Measurements from ENCODE around the gene FABP3.
A peak's percentile ranks its signal among the peaks of the same experiment; 100 is the strongest.
"Not testable (repeated sequence)": the region's sequence is repeated elsewhere in the genome, so short reads cannot be mapped to it uniquely, and the experiment has no call there.

The FABP3 gene

DNA sequence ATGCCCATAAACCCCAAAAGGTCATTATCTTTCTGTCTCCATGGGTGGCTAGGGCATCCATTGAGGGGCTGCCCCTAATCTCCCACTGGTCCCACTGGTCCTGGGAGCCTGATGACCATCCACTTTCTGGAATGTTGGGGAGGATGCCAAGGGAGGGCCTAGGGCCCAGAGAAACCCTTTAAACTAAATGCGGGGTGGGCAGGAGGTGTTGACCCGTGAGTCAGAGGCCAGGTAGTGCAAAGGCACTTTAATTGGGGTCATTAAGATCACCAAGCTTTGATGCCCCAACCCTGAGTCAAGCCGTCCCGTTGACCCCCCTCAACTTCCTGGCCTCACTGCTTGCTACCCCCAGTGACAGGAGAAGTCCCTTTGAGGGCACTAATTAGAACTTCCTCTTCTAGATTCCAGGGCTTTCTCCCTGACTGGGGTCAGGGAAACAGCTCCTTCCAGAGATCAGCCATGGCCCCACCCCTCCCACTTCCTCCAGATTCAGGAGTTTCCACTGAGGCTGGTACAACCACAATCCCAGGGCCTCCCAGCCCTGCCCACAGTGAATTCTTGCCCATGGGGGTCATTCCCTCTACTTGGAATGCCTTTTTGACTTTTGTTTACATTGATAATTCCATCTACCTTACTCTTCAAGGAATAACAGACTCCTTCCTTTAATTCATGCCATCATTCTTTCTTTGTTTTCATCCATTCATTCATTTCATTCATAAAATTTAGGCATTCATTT lies 24.7 kb upstream of the FABP3 start:
- DNase-seq: no peak

DNA sequence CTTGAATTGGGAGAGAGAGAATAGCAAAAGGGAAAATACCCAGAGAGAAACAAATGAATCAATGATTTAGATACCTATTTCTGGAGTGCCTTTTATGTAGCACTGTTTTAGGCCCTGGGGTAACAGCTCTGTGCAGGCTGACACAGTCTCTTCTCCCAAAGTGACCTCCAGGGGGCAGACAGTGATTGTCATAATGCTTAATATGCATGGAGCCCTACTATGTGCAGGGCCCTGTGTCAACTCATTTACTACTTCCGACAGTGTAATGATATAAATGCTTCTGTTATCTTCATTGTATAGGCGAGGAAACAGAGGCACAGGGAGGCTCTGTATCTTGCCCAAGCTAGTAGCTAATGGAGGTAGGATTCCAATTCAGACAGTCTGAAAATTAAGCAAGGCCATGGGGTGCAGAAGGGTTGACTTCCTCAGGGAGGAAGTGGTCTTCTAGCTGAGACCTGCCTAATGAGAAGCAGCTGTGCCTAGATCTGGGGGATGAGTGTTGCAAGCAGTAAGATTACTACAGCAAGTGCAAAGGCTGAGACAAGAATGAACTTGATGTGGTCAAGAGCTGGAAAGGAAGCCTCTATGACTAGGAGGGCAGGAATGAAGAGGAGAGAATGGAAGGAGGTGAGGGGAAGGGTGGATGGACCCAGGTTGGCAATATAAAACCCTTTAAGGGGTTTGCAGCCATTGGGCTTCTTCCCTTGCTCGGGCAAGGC lies 23.9 kb upstream of the FABP3 start:
- no peak for DNase-seq

DNA sequence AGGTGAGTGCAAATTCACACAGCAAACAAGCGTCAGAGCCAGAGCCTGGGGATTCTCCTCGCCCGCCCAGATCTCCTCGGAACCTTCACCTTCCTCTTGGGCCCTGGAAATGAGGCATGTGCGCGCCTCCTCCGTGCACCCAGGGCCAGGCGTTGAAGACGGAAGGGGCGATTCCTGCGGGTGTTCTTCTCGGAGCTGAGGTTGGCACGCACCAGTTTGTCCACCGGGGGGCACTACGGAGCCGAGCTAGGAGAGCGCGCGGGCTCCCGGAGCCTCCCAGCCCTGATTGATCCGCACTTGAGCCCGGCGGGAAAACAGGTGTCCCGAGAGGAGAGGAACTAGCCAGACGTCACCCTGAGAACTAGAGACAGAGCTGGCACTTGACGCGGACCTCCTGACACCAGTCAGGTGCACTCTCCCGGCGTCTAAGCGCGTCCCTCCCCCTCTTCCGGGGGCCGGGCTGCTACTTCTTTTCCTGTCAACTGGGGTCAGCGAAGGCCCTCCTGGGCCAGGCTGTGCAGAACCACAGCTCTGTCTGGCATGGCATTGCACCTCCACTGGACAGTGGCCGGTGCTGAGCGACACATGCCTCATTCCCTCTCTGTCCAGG lies 21.8 kb upstream of the FABP3 start:
- peak; percentile 39 for DNase-seq

DNA sequence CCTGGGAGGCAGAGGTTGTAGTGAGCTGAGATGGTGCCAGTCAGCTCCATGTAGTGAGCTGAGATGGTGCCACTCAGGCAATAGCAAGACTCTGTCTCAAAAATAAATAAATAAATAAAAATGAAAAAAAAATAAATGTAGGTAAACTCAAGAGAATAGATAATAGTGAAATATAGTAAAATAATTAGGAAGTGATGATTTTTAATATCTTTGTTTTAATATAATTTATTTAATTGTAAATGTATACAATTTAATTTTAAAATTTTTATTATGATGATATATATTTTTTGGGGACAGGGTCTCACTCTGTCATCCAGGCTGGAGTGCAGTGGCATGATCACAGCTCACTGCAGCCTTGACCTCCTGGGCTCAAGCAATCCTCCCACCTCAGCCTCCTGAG lies 20.6 kb upstream of the FABP3 start:
- DNase-seq: no peak

DNA sequence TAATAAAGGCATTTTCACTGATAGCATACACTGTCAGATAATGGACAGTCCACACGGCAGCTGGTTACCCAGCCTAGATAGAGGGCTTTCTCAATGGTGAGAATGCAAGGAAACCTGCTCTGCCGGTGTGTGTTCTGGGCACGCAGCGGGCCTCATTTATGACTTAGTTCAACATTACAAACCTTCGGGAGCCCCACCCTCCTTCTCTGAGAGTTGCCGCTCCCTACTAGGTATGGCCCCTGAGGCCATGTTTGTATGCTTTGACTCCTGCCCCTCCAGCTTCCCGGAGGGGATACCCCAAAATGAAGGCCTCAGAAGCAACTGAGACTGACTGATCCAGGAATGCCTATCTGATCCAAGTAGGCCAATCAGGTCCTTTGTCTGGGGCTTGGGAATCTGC lies 17.2 kb upstream of the FABP3 start:
- DNase-seq: no peak

DNA sequence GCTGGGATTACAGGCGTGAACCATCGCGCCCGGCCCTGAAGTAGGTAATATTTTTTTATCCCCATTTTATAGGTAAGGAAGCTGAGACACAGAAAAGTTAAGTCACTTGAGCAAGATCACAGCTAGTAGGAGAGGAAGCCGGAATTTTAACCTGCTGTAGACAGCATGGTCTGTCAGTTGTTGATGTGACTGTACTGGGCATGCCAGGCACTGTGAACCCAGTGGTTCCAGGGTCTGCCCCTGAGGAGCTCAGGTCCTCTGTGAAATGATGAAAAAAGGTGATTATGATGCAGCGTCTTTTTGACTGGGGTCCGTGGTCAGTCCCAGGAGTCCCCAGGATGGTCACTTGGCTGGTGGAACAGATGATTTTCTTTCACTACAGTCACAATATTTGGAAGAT lies 16.7 kb upstream of the FABP3 start:
- no peak for DNase-seq

DNA sequence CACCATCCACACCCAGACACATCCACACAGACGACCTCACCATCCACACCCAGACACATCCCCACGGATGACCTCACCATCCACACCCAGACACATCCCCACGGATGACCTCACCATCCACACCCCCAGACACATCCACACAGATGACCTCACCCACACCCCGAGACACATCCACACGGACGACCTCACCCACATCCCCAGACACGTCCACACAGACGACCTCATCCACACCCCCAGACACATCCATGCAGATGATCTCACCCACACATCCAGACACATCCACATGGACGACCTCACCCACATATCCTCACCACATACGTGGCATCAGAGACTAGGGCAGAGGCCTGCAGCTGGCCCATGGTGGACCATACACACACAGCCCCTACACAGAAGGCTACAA lies 14.7 kb upstream of the FABP3 start:
- DNase-seq: no peak

DNA sequence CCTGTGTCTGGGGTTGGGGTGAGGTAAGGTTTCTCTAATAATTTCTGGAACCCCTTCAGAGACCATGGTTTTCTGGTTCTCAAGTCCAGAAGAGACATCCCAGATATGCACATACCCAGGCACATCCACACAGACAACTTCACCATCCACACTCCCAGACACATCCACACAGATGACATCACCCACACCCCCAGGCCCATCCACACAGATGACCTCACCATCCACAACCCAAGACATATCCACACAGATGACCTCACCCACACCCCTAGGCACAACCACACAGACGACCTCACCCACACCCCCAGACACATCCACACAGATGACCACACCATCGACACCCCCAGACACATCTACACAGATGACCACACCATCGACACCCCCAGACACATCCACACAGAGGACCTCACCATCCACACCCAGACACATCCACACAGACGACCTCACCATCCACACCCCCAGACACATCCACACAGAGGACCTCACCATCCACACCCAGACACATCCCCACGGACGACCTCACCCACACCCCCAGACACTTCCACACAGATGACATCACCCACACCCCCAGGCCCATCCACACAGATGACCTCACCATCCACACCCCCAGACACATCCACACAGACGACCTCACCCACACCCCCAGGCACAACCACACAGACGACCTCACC lies 13.8 kb upstream of the FABP3 start:
- not testable (repeated sequence) for DNase-seq

DNA sequence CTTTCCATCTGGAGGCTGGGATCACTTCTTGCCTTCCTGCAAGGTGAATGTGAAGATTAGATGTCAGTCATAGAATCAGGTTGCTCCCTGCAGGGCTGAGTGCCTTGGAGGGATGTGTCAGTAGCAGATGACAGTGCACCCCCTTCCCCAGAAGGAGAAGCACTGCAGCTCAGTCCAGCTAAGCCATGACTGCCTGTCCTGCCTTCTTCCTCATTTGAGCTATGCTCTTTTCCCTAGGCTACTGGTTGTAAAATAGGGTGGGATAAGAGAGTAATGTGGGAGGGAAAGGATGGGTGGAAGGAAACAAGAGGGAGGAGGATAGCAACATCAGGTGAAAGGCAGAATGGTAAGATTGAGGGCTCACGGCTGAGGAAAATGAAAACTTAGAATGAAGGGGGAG lies 11.1 kb upstream of the FABP3 start:
- no peak for DNase-seq

DNA sequence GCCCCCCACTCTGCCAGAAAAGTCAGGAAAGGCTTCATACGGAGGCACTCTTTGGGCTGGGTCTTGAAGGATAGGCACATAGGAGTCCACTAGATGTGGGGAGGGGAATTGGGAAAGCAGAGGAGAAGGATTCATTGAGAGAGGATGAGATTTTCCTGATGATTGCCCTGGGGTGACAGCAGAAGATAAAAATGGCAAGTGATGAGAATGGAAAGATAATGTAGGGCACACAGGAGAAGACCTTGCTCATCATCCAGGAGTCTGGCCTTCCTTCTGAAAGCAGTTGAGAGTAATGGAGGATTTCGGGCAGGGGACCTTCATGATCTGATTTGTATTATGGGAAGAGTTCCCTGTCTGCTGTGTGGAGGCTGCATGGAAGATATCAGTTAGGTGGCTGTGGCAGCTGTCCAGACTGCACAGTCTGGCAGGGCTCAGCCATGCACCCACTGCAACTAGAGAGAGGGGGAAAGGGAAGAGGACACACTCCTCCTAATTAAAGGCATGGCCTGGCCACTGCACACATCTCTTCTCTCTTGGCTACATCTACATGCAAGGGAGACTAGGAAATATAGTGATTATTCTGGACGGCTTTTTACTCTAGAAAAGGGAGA lies 9.6 kb upstream of the FABP3 start:
- no peak for DNase-seq

DNA sequence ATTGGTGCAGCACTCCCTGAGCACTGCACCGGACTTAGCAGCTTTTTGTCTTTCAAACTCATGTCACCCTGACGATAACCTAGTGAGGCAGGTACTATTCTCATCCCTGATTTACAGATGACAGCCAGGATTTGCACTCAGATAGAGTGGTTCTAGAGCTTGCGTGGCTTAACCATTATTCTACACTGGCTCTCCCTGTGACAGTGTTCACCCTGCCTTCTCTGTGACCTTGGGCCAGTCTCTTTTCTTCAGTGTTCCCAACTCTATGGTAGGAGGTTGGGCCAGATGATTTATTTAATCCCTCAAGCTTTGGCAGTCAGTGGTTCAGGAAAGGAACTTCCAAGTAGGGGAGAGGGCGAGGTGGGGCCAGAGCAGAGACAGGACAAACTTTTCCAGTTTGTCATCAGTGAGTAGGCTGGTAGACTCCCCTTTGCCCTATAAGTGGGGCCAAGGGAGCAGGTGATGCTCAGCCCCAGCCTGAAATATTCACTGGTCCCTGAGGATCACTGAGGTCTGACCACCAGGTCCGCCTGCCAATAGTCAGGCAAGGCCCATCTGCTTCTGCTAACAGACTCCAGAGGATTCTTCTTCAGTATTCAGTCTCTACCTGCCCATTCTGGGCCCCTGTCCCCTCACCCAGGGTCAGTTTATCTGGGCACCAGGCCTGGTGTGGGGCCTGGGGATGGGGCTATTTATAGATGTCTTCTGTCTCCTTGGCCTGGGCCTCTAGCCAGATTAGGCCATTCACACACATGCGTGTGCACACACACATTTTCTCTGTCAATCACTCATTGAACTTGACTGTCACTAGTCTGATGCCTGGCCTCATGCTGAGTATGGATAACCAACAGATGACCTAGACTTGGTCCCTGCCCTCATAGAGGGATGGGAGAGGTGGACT lies 8.8 kb upstream of the FABP3 start:
- no peak for DNase-seq

DNA sequence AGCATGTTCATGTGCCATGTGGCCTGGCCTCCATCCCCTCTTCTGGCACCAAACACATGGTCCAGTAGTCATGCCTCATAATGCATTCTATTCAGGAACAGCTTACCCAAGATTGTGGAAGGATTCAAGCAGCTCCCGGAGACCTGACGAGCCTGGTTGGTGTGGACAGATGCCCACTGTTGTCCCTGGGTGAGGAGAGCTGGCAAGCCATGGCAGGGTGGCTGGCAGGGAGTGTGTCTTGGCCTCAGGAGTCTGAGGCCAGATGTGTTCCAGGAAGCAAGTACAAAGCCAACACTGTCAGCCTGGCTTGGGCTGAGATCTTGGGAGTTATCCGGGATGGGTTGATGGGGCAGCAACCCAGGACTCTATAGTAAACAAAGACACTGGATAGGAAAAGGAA lies 7.3 kb upstream of the FABP3 start:
- DNase-seq: no peak

DNA sequence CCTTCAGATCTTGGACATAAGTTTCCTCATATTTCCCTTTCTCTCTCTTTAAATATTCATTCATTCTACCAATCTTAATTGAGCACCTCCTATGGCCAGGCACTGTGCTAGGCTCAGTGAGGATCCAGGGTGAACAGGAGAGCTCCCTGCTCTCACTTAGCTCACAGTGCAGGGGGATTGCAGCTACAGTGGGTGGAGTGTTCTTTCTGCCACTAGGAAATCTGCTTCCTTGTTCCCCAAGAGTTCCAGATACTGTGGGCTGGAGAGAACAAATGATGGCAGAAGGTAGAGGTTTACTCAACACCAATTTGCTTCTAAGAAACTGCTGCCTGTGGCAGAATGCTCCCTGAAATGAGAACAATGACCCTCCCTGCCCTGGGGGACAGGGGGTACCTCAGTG lies 5.1 kb upstream of the FABP3 start:
- no peak for DNase-seq

DNA sequence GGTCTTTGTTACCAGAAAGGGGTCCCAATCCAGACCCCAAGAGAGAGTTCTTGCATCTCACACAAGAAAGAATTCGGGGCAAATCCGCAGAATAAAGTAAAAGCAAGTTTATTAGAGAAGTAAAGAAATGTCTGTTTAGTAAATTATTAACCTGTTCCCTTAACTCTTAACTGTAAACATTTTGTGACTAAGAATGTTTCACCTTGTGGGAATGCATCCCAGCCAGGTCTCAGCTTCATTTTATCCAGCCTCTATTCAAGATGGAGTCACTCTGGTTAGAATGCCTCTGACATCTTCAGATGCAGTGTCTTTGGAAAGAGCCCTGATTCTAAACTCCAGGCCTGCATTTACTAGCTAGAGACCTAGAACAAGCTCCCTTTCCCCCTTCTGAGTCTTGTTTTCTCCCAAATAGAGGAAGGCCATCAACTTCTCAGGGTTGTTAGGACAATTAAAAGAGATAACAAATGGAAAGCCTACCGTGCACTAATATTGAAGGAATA lies 4.5 kb upstream of the FABP3 start:
- no peak for DNase-seq

DNA sequence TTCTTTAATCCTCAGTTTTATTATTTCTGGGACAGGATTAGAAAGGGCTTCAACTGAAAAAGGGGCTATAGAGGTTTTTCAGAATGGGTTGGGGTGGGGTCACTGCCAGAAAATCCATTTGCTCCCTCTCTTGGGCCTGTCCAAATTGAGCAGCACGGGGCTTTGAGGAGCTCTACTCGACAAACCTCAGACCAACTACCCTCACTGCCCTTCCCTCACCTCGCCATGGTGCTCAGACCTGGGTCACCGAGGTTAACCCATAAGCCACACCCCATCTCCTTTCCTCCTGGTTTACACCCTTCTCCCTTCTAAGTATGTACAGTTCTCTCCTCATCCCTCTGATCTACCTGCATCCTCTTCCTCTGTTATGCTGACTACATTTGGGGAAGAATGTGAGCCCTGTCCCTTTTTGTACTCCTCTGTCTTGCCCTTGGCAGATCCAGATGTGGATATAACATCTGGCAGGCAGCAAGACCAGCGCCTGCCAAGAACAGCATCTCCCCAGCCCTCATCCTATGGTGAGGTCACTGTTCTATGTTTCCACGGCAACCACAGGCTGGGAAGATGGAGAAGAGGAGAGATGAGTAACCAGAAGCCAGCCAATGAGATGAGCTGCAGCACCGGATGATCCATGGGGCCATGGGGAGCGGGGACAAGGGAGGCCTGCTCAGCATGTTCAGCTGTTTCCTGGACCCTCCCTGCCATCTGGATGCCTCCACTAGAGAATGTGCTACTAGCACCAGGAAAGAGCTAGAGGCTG lies 3.7 kb upstream of the FABP3 start:
- no peak for DNase-seq

DNA sequence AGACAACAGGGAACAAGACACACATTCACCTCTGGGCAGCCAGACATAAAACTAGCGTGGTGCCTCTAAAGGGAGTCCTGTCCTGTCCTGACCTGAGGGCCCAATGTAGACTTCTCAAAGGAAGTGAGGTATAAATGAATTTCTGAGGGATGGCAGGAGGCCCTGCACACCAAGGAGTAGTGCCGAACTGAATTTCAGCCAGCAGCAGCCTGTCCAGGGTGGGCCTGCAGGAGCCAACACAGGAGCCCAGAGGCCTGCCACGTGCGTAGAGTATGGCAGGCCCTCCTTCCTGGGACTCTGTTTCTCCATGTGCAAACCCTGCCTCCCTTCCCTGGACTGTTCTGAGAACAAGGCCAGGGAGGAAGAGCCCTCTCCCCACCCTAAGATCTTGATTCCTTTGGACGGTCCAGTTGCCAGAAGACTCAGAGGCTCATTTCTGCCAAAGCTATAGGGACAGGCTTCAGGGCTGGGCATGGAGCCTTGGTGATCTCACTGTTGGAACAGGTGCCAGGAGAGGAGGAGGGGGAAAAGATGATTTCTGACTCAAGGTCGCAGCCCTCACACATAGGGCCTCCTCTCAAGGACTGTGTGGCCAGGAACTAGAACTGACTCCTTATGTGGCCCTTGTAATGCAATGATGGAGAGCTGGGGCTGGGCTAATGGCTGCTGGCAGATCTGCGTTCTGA lies 1.8 kb upstream of the FABP3 start:
- no peak for DNase-seq

DNA sequence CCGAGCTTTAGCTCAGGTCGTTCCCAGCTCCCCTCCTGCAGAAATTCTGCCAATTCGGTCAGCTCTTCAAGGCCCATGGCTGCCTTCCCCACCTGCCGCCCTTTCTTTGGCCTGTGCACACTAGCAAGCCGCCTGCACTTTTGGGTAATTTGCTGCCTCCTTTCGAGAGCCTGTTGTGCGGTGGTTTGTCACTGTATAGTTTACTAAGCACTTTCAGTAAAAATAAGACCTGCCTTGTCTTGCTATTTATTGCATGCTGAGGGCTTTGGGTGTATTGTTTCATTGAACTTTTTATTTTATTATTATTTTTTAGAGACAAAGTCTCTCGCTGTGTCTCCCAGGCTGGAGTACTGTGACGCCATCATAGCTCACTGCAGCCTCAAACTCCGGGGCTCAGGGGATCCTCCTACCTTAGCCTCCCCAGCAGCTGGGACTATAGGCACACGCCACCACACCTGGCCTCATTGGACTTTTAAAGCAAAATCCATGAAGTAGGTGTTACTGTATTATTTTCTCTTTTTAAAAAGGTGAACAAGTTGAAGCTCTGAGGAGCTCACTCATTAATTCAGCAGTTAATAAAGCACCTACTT lies 1.1 kb upstream of the FABP3 start:
- no peak for DNase-seq

DNA sequence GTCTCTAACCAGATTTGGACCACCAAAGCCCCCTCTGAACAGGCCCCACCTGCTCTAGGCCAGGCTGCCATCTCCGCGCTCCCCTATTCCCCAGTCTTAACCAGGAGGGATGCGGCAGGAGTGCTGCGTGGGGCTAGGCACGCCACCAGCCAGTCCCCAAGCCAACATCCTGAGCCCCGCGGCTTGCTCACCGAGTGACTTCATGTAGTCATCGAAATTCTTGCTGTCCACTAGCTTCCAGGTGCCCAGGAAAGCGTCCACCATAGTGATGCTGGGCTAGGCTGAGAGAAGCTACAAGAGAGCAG lies 173 bp downstream of the FABP3 start:
- no peak for DNase-seq

DNA sequence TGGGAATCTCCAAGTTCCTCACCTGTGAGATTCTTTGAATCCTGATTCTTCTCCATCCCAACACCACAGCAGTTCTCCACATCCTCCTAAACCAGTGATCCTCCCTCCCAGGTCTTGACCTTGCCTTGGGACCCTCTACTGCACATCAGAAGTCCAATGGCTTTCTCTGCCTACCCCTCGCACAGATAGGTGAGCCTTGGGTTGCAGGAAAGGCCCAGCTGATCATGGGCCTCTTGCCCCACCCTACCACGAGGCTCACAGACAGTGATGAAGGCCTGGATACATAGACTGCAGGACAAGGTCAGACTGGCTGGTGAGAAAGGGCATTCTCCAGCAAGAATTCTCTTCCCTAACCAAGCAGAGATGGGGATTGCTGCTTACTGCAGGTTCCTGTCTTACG lies 825 bp downstream of the FABP3 start:
- no peak for DNase-seq

All from GDM1 (cell line).